Neural progenitor cell (in vitro differentiated cells): ENCODE data around the gene RAB5B.

ENCODE experiments used
- CTCF ChIP-seq: fragments of 200-600 bp; sonication (generic); IDR thresholded peaks from 2 replicates; pipeline ENCODE4 v1.5.1; 2017; ENCODE audit warnings: antibody characterized with exemption, mild to moderate bottlenecking
- EZH2 ChIP-seq: fragments of 200-600 bp; sonication (generic); IDR thresholded peaks from 2 replicates; pipeline ENCODE4 v1.6.1; 2017; ENCODE audit warnings: antibody characterized with exemption, mild to moderate bottlenecking, moderate library complexity
- EZH2phosphoT487 ChIP-seq: fragments of 200-600 bp; sonication (generic); IDR thresholded peaks from 2 replicates; pipeline ENCODE4 v1.6.1; 2017; ENCODE audit warnings: antibody characterized with exemption

GRCh38 chr12:56040963-56041551, 67.2 kb downstream of the RAB5B start:
- no peak for TF ChIP-seq CTCF
- TF ChIP-seq EZH2 = no peak
- no peak for TF ChIP-seq EZH2phosphoT487
